A549 (cell line): ENCODE data around the gene NTM. TPM values are rescaled to one million over a fixed set of nuclear protein-coding genes. Genes with fewer than 3 reads are reported as not detected.

Source experiments
- ATAC-seq, 2 experiments: fragments of 200-7000 bp in 1 of 2; fragments of >200 bp in 1 of 2; cut with Nextera tagmentation in 1 of 2; cut with Tn5 transposase in 1 of 2; 3 replicates each; pipeline versions ENCODE4 v1.8.0 to v1.9.1; 2018 to 2020; ENCODE audit warnings: mild to moderate bottlenecking in 1 of 2, moderate library complexity in 1 of 2
- CTCF ChIA-PET: fragments of 300-600 bp; sonication (Branson Sonifier 250); formaldehyde crosslinking; extraction: SDS; loops from one replicate; lab custom pipeline; 2021; ENCODE audit warnings: antibody characterized with exemption, inconsistent platforms; lab: Yijun Ruan, JAX
- POLR2A ChIA-PET: fragments of 350-600 bp; formaldehyde crosslinking; extraction: SDS; loops from one replicate; lab custom pipeline; 2021; ENCODE audit warnings: antibody characterized with exemption, inconsistent platforms; lab: Yijun Ruan, JAX
- DNase-seq, 2 experiments: peaks; one replicate each; pipeline versions ENCODE4 v3.0.0 to v3.0.0-alpha.2; 2011 to 2016; ENCODE audit warnings: low read depth in 1 of 2, low spot score in 1 of 2
- FAIRE-seq: peaks from 2 replicates; lab custom pipeline; 2011; peaks lifted over from hg19 to GRCh38; lab: Jason Lieb, UNC
- H3K27ac ChIP-seq, 2 experiments: fragments of >200 bp; sonication (Bioruptor Twin); formaldehyde crosslinking; 3 replicates each; pipeline ENCODE4 v1.5.1; 2016 to 2017
- H3K4me1 ChIP-seq: fragments of >200 bp; sonication (Bioruptor Twin); formaldehyde crosslinking; 3 replicates; pipeline ENCODE4 v1.6.1; 2016
- H3K4me2 ChIP-seq: fragments of >200 bp; sonication (Bioruptor Twin); formaldehyde crosslinking; 3 replicates; pipeline ENCODE4 v1.6.1; 2016
- H3K4me3 ChIP-seq: fragments of >200 bp; sonication (Bioruptor Twin); formaldehyde crosslinking; 3 replicates; pipeline ENCODE4 v1.5.1; 2016
- H3K9me3 ChIP-seq: fragments of >200 bp; sonication (Bioruptor Twin); formaldehyde crosslinking; 3 replicates; pipeline ENCODE4 v1.6.1; 2016
- ATOH8 ChIP-seq: fragments of 250-450 bp; sonication (Bioruptor Pico); IDR thresholded peaks from 2 replicates; pipeline ENCODE4 v1.5.0; 2020; ENCODE audit warnings: low read depth, mild to moderate bottlenecking, moderate library complexity
- CEBPB ChIP-seq, 2 experiments: fragments of >200 bp in 1 of 2; sonication (Bioruptor Twin) in 1 of 2; formaldehyde crosslinking in 1 of 2; IDR thresholded peaks; 2 replicates each; pipeline ENCODE4 v1.6.1; 2012 to 2016
- CTCF ChIP-seq: fragments of >200 bp; sonication (Bioruptor Twin); formaldehyde crosslinking; IDR thresholded peaks from 3 replicates; pipeline ENCODE4 v1.5.1; 2016
- ELK1 ChIP-seq: fragments of 150-350 bp; IDR thresholded peaks from 2 replicates; pipeline ENCODE4 v1.6.1; 2014; ENCODE audit warnings: low read depth, mild to moderate bottlenecking, low read length
- FOSB ChIP-seq: fragments of 250-450 bp; sonication (Bioruptor Pico); IDR thresholded peaks from 2 replicates; pipeline ENCODE4 v1.5.0; 2020; ENCODE audit warnings: mild to moderate bottlenecking, moderate library complexity
- FOSL2 ChIP-seq, 2 experiments: fragments of 450-650 bp in 1 of 2; fragments of >200 bp in 1 of 2; sonication (Bioruptor Twin) in 1 of 2; formaldehyde crosslinking; IDR thresholded peaks; 2 replicates each; pipeline versions ENCODE4 v1.5.0 to v1.6.1; 2016 to 2020; ENCODE audit warnings: mild to moderate bottlenecking in 1 of 2, moderate library complexity in 1 of 2
- FOXS1 ChIP-seq: fragments of 250-450 bp; sonication (Bioruptor Pico); IDR thresholded peaks from 2 replicates; pipeline ENCODE4 v1.5.0; 2020; ENCODE audit warnings: mild to moderate bottlenecking, moderate library complexity
- HES2 ChIP-seq: fragments of >200 bp; sonication (Bioruptor Twin); formaldehyde crosslinking; IDR thresholded peaks from 2 replicates; pipeline ENCODE4 v1.6.1; 2016
- HEYL ChIP-seq: fragments of 250-450 bp; sonication (Bioruptor Pico); IDR thresholded peaks from 2 replicates; pipeline ENCODE4 v1.8.0; 2021; ENCODE audit warnings: mild to moderate bottlenecking, moderate library complexity
- HOXA7 ChIP-seq: fragments of 250-450 bp; sonication (Bioruptor Pico); IDR thresholded peaks from 2 replicates; pipeline ENCODE4 v1.5.0; 2020; ENCODE audit warnings: mild to moderate bottlenecking, moderate library complexity
- JUNB ChIP-seq: fragments of >200 bp; sonication (Bioruptor Twin); formaldehyde crosslinking; IDR thresholded peaks from 2 replicates; pipeline ENCODE4 v1.6.1; 2016
- MAZ ChIP-seq: fragments of 150-350 bp; IDR thresholded peaks from 2 replicates; pipeline ENCODE4 v1.6.1; 2014; ENCODE audit warnings: antibody characterized with exemption, low read depth, low read length, borderline replicate concordance
- NFE2L2 ChIP-seq: fragments of 150-350 bp; conservative IDR thresholded peaks from 2 replicates; pipeline ENCODE4 v1.6.1; 2014; ENCODE audit warnings: low read length
- NPAS2 ChIP-seq: fragments of 250-450 bp; sonication (Bioruptor Pico); IDR thresholded peaks from 2 replicates; pipeline ENCODE4 v1.8.0; 2022; ENCODE audit warnings: mild to moderate bottlenecking, moderate library complexity, borderline replicate concordance
- RCOR1 ChIP-seq: fragments of 150-350 bp; IDR thresholded peaks from 2 replicates; pipeline ENCODE4 v1.6.1; 2014; ENCODE audit warnings: antibody characterized with exemption, low read length, low read depth
- RFX5 ChIP-seq: fragments of 450-650 bp; IDR thresholded peaks from 2 replicates; pipeline ENCODE4 v1.7.1; 2014; ENCODE audit warnings: antibody characterized with exemption, mild to moderate bottlenecking, moderate library complexity
- RNF2 ChIP-seq: fragments of 200-600 bp; sonication (generic); IDR thresholded peaks from 2 replicates; pipeline ENCODE4 v1.6.1; 2016; ENCODE audit warnings: low read depth, mild to moderate bottlenecking, antibody characterized with exemption, moderate library complexity, borderline replicate concordance
- TP53 ChIP-seq: fragments of 250-450 bp; sonication (Bioruptor Pico); IDR thresholded peaks from 2 replicates; pipeline ENCODE4 v1.5.0; 2021; ENCODE audit warnings: mild to moderate bottlenecking, moderate library complexity
- ZC3H11A ChIP-seq: fragments of 450-650 bp; IDR thresholded peaks from 2 replicates; pipeline ENCODE4 v1.6.1; 2014; ENCODE audit warnings: antibody characterized with exemption, mild to moderate bottlenecking
- ZNF302 ChIP-seq: fragments of 250-450 bp; sonication (Bioruptor Pico); IDR thresholded peaks from 2 replicates; pipeline ENCODE4 v1.9.0; 2021; ENCODE audit warnings: inconsistent platforms, mild to moderate bottlenecking, moderate library complexity
- WGBS: methylation state at CpG from one replicate; pipeline ENCODE4 v1.1.6; 2017; ENCODE audit errors: missing lambda C conversion rate; 5-methylcytosine and 5-hydroxymethylcytosine counted together
- polyA plus RNA-seq, 4 experiments: library from polyadenylated mRNA; depleted of rRNA in 3 of 4; stranded (reverse); fragments of >200 nt; fragmentation: RNase III in 1 of 4; extraction: RNeasy Plus Mini Kit Qiagen cat#74134 plus additional on column Dnase treatment in 1 of 4; gene quantifications; 2 replicates in 3 of 4; 3 replicates in 1 of 4; pipeline ENCODE4 v1.2.3, GENCODE V29; 2011 to 2017

Gene NTM
- polyA plus RNA-seq, 2 of the 4 experiments (the other 2 are of a cell fraction), result not detected

GRCh38 chr11:131581046-131581445, 210.6 kb downstream of the NTM start:
- H3K4me3 ChIP-seq, result no peak overlapping the region
- no peak overlapping the region for H3K27ac ChIP-seq
- DNase-seq, result no peak
- H3K4me1 ChIP-seq, result no peaks in the 10 kb centered on the region
- TF ChIP-seq NFE2L2, result no peak
- no peak for TF ChIP-seq RNF2
- TF ChIP-seq HES2, result no peak
- no peak for TF ChIP-seq ATOH8 (CRISPR knock-in tag)
- TF ChIP-seq CTCF, result no peak
- no peak for TF ChIP-seq FOXS1 (CRISPR knock-in tag)
- TF ChIP-seq TP53, result no peak
- TF ChIP-seq RFX5, result no peak
- no peak for TF ChIP-seq NPAS2 (CRISPR knock-in tag)
- TF ChIP-seq CEBPB (IDR thresholded peaks at IDR 0.05), result no peak
- no peak for TF ChIP-seq FOSB (CRISPR knock-in tag)
- no peak for TF ChIP-seq HEYL (CRISPR knock-in tag)
- TF ChIP-seq ZNF302 (CRISPR knock-in tag), result no peak
- TF ChIP-seq MAZ, result no peak
- TF ChIP-seq JUNB, result no peak
- no peak for TF ChIP-seq RCOR1
- no peak for TF ChIP-seq ELK1
- ChIA-PET POLR2A (no interaction called here), CTCF (no interaction called here)
- H3K4me2 ChIP-seq, result no peak overlapping the region
- no peak for ATAC-seq
- H3K9me3 ChIP-seq, result no peaks in the 10 kb centered on the region; the same call in 2 of the 3 replicates
- no peak for FAIRE-seq
- WGBS, result 29% methylated on average over 6 of the region's 6 CpGs

- no peaks in the 10 kb centered on the region for H3K4me1 ChIP-seq
- WGBS, result 36% methylated on average over 12 of the region's 12 CpGs
- H3K4me2 ChIP-seq, result no peak overlapping the region
- no peak for DNase-seq
- CTCF ChIA-PET, result no interaction called here
- TF ChIP-seq JUNB (no peak), NFE2L2 (no peak), FOSL2 (IDR thresholded peaks at IDR 0.05) (no peak), FOSL2 (CRISPR knock-in tag; IDR thresholded peaks at IDR 0.05) (no peak), HOXA7 (CRISPR knock-in tag) (no peak), NPAS2 (CRISPR knock-in tag) (no peak), ZC3H11A (no peak)
- TF ChIP-seq, all 56 proteins: peak for 0
- POLR2A ChIA-PET, result no interaction called here
- Histone ChIP-seq H3K4me3 (no peak overlapping the region), H3K27ac (no peak overlapping the region), H3K9me3 (no peaks in the 10 kb centered on the region; the same call in 2 of the 3 replicates)
- ATAC-seq (no peak), FAIRE-seq (no peak)
Observed at GRCh38 chr11:131582021-131582525, 211.7 kb downstream of the NTM start.
